ENCODE measurements around the gene KLF6. TPM values are rescaled to one million over a fixed set of nuclear protein-coding genes. Genes with fewer than 3 reads are reported as not detected.
A peak's percentile ranks its signal among the peaks of the same experiment; 100 is the strongest.

KLF6 gene
- total and polyA plus RNA-seq, 5 donors from 2014 or later: 630 to 1,887 (median 680) TPM

DNA sequence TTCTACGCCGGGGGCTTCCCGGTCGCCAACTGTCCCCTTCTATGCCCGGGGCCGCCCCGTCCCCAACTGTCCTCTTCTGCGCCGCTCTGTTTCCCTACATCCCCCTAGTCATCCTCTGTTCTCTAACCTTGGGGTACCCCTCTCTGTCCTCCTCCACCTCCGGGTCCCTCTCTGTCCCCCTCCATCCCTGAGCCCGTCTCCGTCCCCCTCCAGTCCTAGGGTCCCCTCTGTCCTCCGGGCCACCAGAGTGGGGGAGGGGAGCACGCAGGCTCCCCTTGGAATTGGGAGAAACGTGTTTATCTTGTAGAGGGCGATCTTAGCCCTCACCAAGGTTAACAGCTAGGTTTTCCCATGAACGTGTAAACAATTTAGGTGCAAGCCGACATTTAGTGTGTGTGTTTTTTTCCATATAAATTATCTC is 852 bp upstream of the KLF6 start:
- Mint-ChIP-seq H3K4me3 (peak overlapping the region; percentile 84 to 95 (median 93)), H3K27ac (peak overlapping the region; percentile 95 to 99 (median 99)), H3K4me1 (peaks cover 3 to 28% (median 10%) of the 10 kb centered on the region in 4 donors), H3K27me3 (peaks cover 10% of the 10 kb centered on the region), H3K9me3 (peaks cover 0 to 9% (median 4%) of the 10 kb centered on the region in 7 donors), H3K36me3 (peaks cover 39% of the 10 kb centered on the region)
- peaks cover 21% of the 10 kb centered on the region for H3K4me1 ChIP-seq (ENCODE audit: control insufficient read depth, insufficient read depth, low read length, poor library complexity, severe bottlenecking)
- H3K9me3 ChIP-seq (ENCODE audit: control insufficient read depth in 2 of 2, low read length in 2 of 2): peaks cover 0 to 7% of the 10 kb centered on the region in 2 experiments
- no peaks in the 10 kb centered on the region for H3K27me3 ChIP-seq (ENCODE audit: control insufficient read depth, insufficient read depth, low read length)
- ATAC-seq (ENCODE audit: low read depth in 2 of 2) (peak in 1 of 2 donors; percentile 0), DNase-seq (no peak)
- peak overlapping the region; percentile 79 for H3K4me3 ChIP-seq (ENCODE audit: low read depth, low read length)
- H3K36me3 ChIP-seq (ENCODE audit: control insufficient read depth, insufficient read depth, low read length): peaks cover 23% of the 10 kb centered on the region
- peak overlapping the region; percentile 99 for H3K27ac ChIP-seq (ENCODE audit: insufficient read depth, low read length, poor library complexity, severe bottlenecking)

DNA sequence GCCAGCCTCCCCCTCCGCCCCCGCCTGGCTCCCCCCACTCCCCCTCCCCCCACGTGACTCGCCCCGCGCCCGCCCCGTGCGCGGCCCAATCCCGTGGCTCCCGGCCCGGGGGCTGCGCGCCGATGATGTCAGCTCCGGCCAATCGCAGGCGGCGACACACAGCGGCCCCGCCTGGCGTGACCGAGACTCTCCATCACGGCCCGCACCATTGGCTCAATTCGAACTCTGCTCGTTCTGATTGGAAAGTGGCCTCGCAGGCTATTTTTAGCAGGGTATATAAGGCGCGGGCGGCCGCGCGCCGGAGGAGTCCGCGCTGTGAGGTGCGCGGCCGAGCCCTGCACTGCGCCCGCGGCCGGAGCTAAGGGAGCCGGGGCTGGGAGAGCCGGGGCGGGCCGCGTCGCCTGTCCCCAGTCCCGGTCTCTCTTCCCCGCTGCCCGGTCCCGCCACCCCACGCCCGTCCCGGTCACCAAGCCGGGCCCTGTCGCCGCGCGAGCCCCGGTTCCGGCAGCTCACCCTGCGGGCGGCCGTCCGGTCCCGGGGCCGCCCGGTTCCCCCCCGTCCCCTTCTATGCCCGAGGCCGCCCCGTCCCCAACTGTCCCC is 342 bp upstream of the KLF6 start:
- peak overlapping the region; percentile 91 to 97 (median 96) for H3K4me3 Mint-ChIP-seq
- peaks cover 0 to 9% (median 4%) of the 10 kb centered on the region in 7 donors for H3K9me3 Mint-ChIP-seq
- H3K4me3 ChIP-seq (ENCODE audit: low read depth, low read length): peak overlapping the region; percentile 100
- peaks cover 44% of the 10 kb centered on the region for H3K36me3 Mint-ChIP-seq
- H3K27me3 ChIP-seq (ENCODE audit: control insufficient read depth, insufficient read depth, low read length): no peaks in the 10 kb centered on the region
- ATAC-seq (ENCODE audit: low read depth in 2 of 2) (peak; percentile 83 to 84), DNase-seq (peak; percentile 99 to 100 (median 99))
- H3K36me3 ChIP-seq (ENCODE audit: control insufficient read depth, insufficient read depth, low read length): peaks cover 28% of the 10 kb centered on the region
- peaks cover 10% of the 10 kb centered on the region for H3K27me3 Mint-ChIP-seq
- H3K4me1 ChIP-seq (ENCODE audit: control insufficient read depth, insufficient read depth, low read length, poor library complexity, severe bottlenecking): peaks cover 26% of the 10 kb centered on the region
- H3K27ac Mint-ChIP-seq: peak overlapping the region; percentile 95 to 99 (median 99)
- H3K4me1 Mint-ChIP-seq: peaks cover 3 to 33% (median 12%) of the 10 kb centered on the region in 4 donors
- peak overlapping the region; percentile 99 for H3K27ac ChIP-seq (ENCODE audit: insufficient read depth, low read length, poor library complexity, severe bottlenecking)
- H3K9me3 ChIP-seq (ENCODE audit: control insufficient read depth in 2 of 2, low read length in 2 of 2): peaks cover 0 to 7% of the 10 kb centered on the region in 2 experiments

- H3K27me3 Mint-ChIP-seq: peaks cover 10% of the 10 kb centered on the region
- Histone ChIP-seq H3K27me3 (ENCODE audit: control insufficient read depth, insufficient read depth, low read length) (no peaks in the 10 kb centered on the region), H3K27ac (ENCODE audit: insufficient read depth, low read length, poor library complexity, severe bottlenecking) (peak overlapping the region; percentile 98), H3K4me3 (ENCODE audit: low read depth, low read length) (peak overlapping the region; percentile 100), H3K36me3 (ENCODE audit: control insufficient read depth, insufficient read depth, low read length) (peaks cover 43% of the 10 kb centered on the region), H3K4me1 (ENCODE audit: control insufficient read depth, insufficient read depth, low read length, poor library complexity, severe bottlenecking) (peaks cover 41% of the 10 kb centered on the region), H3K9me3 (ENCODE audit: control insufficient read depth in 2 of 2, low read length in 2 of 2) (no peaks in the 10 kb centered on the region)
- H3K4me3 Mint-ChIP-seq: peak overlapping the region; percentile 91 to 97 (median 94)
- peaks cover 49% of the 10 kb centered on the region for H3K36me3 Mint-ChIP-seq
- peak overlapping the region; percentile 98 to 99 (median 99) for H3K27ac Mint-ChIP-seq
- H3K4me1 Mint-ChIP-seq: peaks cover 8 to 48% (median 20%) of the 10 kb centered on the region in 4 donors
- H3K9me3 Mint-ChIP-seq: peaks cover 0 to 5% (median 0%) of the 10 kb centered on the region in 7 donors
- ATAC-seq (ENCODE audit: low read depth in 2 of 2) (no peak), DNase-seq (peak; percentile 30 to 74 (median 64))
Observed at GRCh38 chr10:3783682-3784432, 1.2 kb downstream of the KLF6 start.

GRCh38 chr10:3783316-3783681 is 1.7 kb downstream of the KLF6 start:
- peak overlapping the region; percentile 91 to 97 (median 94) for H3K4me3 Mint-ChIP-seq
- Histone ChIP-seq H3K4me3 (ENCODE audit: low read depth, low read length) (peak overlapping the region; percentile 100), H3K4me1 (ENCODE audit: control insufficient read depth, insufficient read depth, low read length, poor library complexity, severe bottlenecking) (peaks cover 47% of the 10 kb centered on the region), H3K9me3 (ENCODE audit: control insufficient read depth in 2 of 2, low read length in 2 of 2) (no peaks in the 10 kb centered on the region), H3K27ac (ENCODE audit: insufficient read depth, low read length, poor library complexity, severe bottlenecking) (peak overlapping the region; percentile 98), H3K36me3 (ENCODE audit: control insufficient read depth, insufficient read depth, low read length) (peaks cover 49% of the 10 kb centered on the region), H3K27me3 (ENCODE audit: control insufficient read depth, insufficient read depth, low read length) (no peaks in the 10 kb centered on the region)
- peaks cover 0 to 5% (median 0%) of the 10 kb centered on the region in 7 donors for H3K9me3 Mint-ChIP-seq
- peaks cover 6% of the 10 kb centered on the region for H3K27me3 Mint-ChIP-seq
- peak overlapping the region; percentile 98 to 99 (median 99) for H3K27ac Mint-ChIP-seq
- peaks cover 12 to 53% (median 25%) of the 10 kb centered on the region in 4 donors for H3K4me1 Mint-ChIP-seq
- peaks cover 53% of the 10 kb centered on the region for H3K36me3 Mint-ChIP-seq
- ATAC-seq (ENCODE audit: low read depth in 2 of 2) (peak; percentile 3), DNase-seq (peak; percentile 55 to 87 (median 73))

DNA sequence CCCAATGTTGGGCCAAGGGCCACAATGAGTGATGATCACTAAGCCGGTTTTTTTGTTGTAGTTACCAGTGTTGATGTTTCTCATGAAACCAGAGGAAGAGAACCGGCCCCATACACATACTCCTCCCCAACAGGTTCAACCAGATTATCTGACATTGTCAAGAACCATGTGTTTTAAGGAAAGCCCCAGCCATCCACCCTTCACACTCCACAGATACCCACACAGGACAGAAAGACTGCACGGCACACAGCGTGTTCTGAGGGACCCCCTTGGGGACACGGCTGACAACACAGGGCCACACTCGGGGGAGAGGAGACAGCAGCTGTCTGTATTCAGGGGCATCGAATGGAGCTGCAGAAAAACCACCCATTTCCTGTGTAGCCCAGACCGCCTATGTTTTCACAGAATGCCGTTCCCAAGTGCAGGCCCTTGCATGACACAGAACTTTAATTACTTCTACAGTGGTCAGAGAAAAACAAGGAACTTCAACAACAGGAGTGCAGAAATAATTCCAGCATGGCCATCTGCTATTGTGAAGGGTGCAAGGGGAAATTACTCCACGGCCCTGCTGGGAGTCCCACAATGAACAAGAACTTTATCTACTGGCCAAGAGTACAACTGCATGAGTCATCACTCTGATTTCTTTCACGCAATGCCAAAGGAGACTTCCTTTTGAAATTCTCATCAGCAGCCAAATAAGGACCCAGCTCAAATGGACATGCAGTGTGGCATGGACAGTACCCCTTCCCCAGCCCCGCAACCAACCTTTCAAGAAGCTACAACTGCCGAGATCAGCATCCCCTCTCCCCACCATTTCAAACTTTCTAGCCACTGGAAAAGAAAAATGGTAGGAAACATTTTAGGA is 2.3 kb downstream of the KLF6 start:
- ATAC-seq (ENCODE audit: low read depth in 2 of 2) (peak; percentile 6 to 10), DNase-seq (peak; percentile 58 to 76 (median 74))
- Mint-ChIP-seq H3K27ac (peak overlapping the region; percentile 98 to 99 (median 99)), H3K36me3 (peaks cover 58% of the 10 kb centered on the region), H3K27me3 (peaks cover 6% of the 10 kb centered on the region), H3K4me1 (peaks cover 17 to 60% (median 30%) of the 10 kb centered on the region in 4 donors), H3K4me3 (peak overlapping the region; percentile 91 to 97 (median 94)), H3K9me3 (peaks cover 0 to 5% (median 0%) of the 10 kb centered on the region in 7 donors)
- Histone ChIP-seq H3K9me3 (ENCODE audit: control insufficient read depth in 2 of 2, low read length in 2 of 2) (no peaks in the 10 kb centered on the region), H3K36me3 (ENCODE audit: control insufficient read depth, insufficient read depth, low read length) (peaks cover 55% of the 10 kb centered on the region), H3K4me1 (ENCODE audit: control insufficient read depth, insufficient read depth, low read length, poor library complexity, severe bottlenecking) (peaks cover 53% of the 10 kb centered on the region), H3K27me3 (ENCODE audit: control insufficient read depth, insufficient read depth, low read length) (no peaks in the 10 kb centered on the region), H3K27ac (ENCODE audit: insufficient read depth, low read length, poor library complexity, severe bottlenecking) (peak overlapping the region; percentile 98), H3K4me3 (ENCODE audit: low read depth, low read length) (peak overlapping the region; percentile 100)

DNA sequence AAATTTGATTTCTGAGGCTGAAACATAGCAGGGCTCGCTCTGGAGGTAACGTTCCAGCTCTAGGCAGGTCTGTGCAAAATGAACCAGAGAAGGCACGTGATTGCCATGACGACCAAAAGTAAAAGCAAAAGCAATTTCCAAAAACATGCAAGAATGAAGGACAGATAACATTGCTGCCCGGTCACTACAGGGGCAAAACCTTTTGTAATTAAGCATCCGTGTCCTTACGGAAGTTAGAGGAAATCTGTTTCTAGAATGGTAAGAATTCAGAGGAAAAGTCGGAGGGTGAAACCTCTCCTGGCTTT is 2.9 kb downstream of the KLF6 start:
- no peak for ATAC-seq (ENCODE audit: low read depth in 2 of 2)
- Histone ChIP-seq H3K27me3 (ENCODE audit: control insufficient read depth, insufficient read depth, low read length) (no peaks in the 10 kb centered on the region), H3K27ac (ENCODE audit: insufficient read depth, low read length, poor library complexity, severe bottlenecking) (peak overlapping the region; percentile 98), H3K9me3 (ENCODE audit: control insufficient read depth in 2 of 2, low read length in 2 of 2) (no peaks in the 10 kb centered on the region), H3K4me3 (ENCODE audit: low read depth, low read length) (peak overlapping the region; percentile 100), H3K36me3 (ENCODE audit: control insufficient read depth, insufficient read depth, low read length) (peaks cover 60% of the 10 kb centered on the region), H3K4me1 (ENCODE audit: control insufficient read depth, insufficient read depth, low read length, poor library complexity, severe bottlenecking) (peaks cover 59% of the 10 kb centered on the region)
- H3K36me3 Mint-ChIP-seq: peaks cover 61% of the 10 kb centered on the region
- peaks cover 18 to 64% (median 34%) of the 10 kb centered on the region in 4 donors for H3K4me1 Mint-ChIP-seq
- peaks cover 6% of the 10 kb centered on the region for H3K27me3 Mint-ChIP-seq
- H3K9me3 Mint-ChIP-seq: peaks cover 0 to 5% (median 0%) of the 10 kb centered on the region in 7 donors
- DNase-seq: peak; percentile 46 to 77 (median 77)
- peak overlapping the region; percentile 98 to 99 (median 99) for H3K27ac Mint-ChIP-seq
- peak overlapping the region; percentile 91 to 97 (median 94) for H3K4me3 Mint-ChIP-seq
